MCF 10A (cell line): Measurements from ENCODE around the gene NPM3. TPM values are rescaled to one million over a fixed set of nuclear protein-coding genes. Genes with fewer than 3 reads are reported as not detected.

Experiments used
- BruUV-seq: library from RNA; stranded (reverse); fragments of 400-500 nt; replicated peaks from 2 replicates; lab custom pipeline; 2021; lab: Mats Ljungman, UMichigan
- CTCF ChIA-PET: fragments of 300-600 bp; sonication (Branson Sonifier 250); formaldehyde crosslinking; extraction: SDS; loops from one replicate; lab custom pipeline; 2021; ENCODE audit warnings: antibody characterized with exemption, inconsistent platforms; lab: Yijun Ruan, JAX
- POLR2A ChIA-PET: fragments of 300-600, 350-650 bp; sonication (Branson Sonifier 250); formaldehyde crosslinking; extraction: SDS; loops from one replicate; lab custom pipeline; 2020; ENCODE audit warnings: antibody characterized with exemption, inconsistent platforms; lab: Yijun Ruan, JAX
- DNase-seq: peaks from one replicate; pipeline ENCODE4 v3.0.0-alpha.2; 2018; ENCODE audit not compliant: unreplicated experiment
- H3K27ac Mint-ChIP-seq: one replicate; pipeline ENCODE4 v1.8.0; 2022; ENCODE audit warnings: mild to moderate bottlenecking, low read depth, mixed read lengths; ENCODE audit not compliant: unreplicated experiment
- H3K27me3 Mint-ChIP-seq: one replicate; pipeline ENCODE4 v1.8.0; 2022; ENCODE audit warnings: mixed read lengths; ENCODE audit not compliant: insufficient read depth, unreplicated experiment
- H3K36me3 Mint-ChIP-seq: one replicate; pipeline ENCODE4 v1.8.0; 2022; ENCODE audit warnings: mild to moderate bottlenecking, moderate library complexity, mixed read lengths; ENCODE audit not compliant: insufficient read depth, unreplicated experiment
- H3K4me1 Mint-ChIP-seq: one replicate; pipeline ENCODE4 v1.8.0; 2022; ENCODE audit warnings: mixed read lengths; ENCODE audit not compliant: insufficient read depth, unreplicated experiment
- H3K4me3 Mint-ChIP-seq: one replicate; pipeline ENCODE4 v1.8.0; 2022; ENCODE audit warnings: mild to moderate bottlenecking, moderate library complexity, mixed read lengths; ENCODE audit not compliant: unreplicated experiment
- H3K9me3 Mint-ChIP-seq: one replicate; pipeline ENCODE4 v1.8.0; 2022; ENCODE audit warnings: mixed read lengths; ENCODE audit not compliant: unreplicated experiment
- intact Hi-C: fragments of 100-400 bp; cut with micrococcal nuclease; formaldehyde crosslinking; loops from 2 replicates; pipeline ENCODE4 v1.14.1; 2022
- total RNA-seq: library from RNA; stranded (reverse); gene quantifications from 2 replicates; pipeline ENCODE4 v1.2.3, GENCODE V29; 2022
- TF ChIP-seq, protein P1 (sequence below): fragments of 200-600 bp; IDR thresholded peaks from one replicate; pipeline ENCODE4 v1.8.0; 2022; ENCODE audit warnings: antibody characterized with exemption, mild to moderate bottlenecking; ENCODE audit not compliant: unreplicated experiment

Gene NPM3
- total RNA-seq, 1 experiment from 2014 or later, result 163 TPM

DNA sequence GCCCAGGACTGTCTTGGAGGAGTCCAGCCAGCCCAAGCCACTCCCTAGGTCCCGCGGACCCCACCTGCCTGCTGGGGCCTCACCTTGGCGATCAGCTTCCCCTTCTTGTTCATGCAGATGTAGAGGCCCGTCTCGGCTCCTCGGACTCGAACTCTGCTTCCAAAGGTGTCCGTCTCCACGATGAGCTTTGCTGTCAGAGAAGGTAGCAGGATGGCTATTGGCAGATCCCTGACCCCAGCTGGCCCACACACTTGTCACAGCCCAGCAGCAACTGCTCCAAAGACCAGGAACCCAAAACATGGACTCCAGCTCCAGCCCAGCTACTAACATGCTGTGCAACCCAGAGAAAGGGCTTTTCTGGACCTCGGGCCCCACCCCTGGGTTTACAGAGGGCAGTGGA lies 11.9 kb downstream of the NPM3 start:
- no peaks in the 10 kb centered on the region for H3K4me1 Mint-ChIP-seq
- ChIA-PET POLR2A (interaction anchor here (0.6 kb wide), 1 partner anchor 65 kb away, joined by 4 read pairs; no protein-coding TSS in a partner anchor), CTCF (interaction anchor here (1.7 to 3.0 kb wide), 2 partner anchors 10 to 12 kb away, joined by 8 to 26 read pairs; partner anchors contain the start of gene NPM3)
- TF ChIP-seq, protein P1, sequence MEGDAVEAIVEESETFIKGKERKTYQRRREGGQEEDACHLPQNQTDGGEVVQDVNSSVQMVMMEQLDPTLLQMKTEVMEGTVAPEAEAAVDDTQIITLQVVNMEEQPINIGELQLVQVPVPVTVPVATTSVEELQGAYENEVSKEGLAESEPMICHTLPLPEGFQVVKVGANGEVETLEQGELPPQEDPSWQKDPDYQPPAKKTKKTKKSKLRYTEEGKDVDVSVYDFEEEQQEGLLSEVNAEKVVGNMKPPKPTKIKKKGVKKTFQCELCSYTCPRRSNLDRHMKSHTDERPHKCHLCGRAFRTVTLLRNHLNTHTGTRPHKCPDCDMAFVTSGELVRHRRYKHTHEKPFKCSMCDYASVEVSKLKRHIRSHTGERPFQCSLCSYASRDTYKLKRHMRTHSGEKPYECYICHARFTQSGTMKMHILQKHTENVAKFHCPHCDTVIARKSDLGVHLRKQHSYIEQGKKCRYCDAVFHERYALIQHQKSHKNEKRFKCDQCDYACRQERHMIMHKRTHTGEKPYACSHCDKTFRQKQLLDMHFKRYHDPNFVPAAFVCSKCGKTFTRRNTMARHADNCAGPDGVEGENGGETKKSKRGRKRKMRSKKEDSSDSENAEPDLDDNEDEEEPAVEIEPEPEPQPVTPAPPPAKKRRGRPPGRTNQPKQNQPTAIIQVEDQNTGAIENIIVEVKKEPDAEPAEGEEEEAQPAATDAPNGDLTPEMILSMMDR, result no peak
- no peak overlapping the region for H3K27ac Mint-ChIP-seq
- intact Hi-C loops, result no loop called here
- H3K27me3 Mint-ChIP-seq, result peaks cover 29% of the 10 kb centered on the region
- BruUV-seq, result no TSS peak
- no peak for DNase-seq
- no peaks in the 10 kb centered on the region for H3K9me3 Mint-ChIP-seq
- no peaks in the 10 kb centered on the region for H3K36me3 Mint-ChIP-seq
- no peak overlapping the region for H3K4me3 Mint-ChIP-seq

DNA sequence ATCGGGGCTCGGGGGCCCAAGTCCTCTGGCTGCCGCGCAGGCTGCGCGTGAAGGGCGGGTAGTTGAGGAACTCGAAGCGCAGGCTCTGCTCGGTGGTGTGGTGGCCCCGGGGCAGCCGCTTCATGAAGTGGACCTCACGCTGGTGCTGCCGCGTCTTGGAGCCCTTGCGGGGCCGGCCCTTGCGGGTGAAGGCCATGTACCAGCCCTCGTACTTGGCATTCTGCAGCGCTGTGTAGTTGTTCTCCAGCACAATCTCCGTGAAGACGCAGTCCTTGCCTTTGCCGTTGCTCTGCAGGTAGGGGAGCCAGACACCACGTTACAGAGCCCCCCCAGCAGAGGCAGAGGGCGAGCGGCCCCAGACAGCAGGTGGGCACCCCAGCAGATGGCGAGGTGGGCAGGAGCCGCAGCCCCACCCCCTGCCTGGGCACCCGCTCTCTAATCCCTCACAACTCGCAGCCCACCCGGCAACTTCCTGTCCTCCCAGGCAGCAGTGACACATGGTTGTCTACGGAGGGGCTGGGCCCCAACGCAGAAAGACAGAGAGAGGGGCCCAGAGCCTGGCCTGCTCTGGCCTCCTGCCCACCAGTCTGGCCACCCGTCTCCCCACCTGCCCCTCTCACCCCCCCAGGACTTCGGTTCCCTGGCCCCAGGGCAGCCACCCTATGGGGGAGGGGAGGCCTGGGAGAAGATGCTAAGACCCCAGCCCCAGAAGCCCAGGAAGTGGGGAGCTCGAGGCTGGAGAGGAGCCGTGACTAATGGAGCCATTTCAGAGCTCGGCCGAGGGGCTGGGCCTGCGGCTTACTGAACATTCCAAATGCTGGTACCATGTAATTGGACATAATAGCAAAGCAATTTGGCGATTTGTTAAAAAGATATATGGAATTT lies 12.7 kb downstream of the NPM3 start:
- no TSS peak for BruUV-seq
- ChIA-PET POLR2A (no interaction called here), CTCF (interaction anchor here (0.6 to 3.0 kb wide), 4 partner anchors 10 to 80 kb away, joined by 3 to 26 read pairs (median 8); partner anchors contain the start of gene NPM3)
- Mint-ChIP-seq H3K36me3 (no peaks in the 10 kb centered on the region), H3K27me3 (peaks cover 37% of the 10 kb centered on the region), H3K4me1 (no peaks in the 10 kb centered on the region), H3K4me3 (no peak overlapping the region), H3K9me3 (no peaks in the 10 kb centered on the region), H3K27ac (no peak overlapping the region)
- TF ChIP-seq, protein P1, result no peak
- intact Hi-C loops, result no loop called here
- DNase-seq, result no peak

DNA sequence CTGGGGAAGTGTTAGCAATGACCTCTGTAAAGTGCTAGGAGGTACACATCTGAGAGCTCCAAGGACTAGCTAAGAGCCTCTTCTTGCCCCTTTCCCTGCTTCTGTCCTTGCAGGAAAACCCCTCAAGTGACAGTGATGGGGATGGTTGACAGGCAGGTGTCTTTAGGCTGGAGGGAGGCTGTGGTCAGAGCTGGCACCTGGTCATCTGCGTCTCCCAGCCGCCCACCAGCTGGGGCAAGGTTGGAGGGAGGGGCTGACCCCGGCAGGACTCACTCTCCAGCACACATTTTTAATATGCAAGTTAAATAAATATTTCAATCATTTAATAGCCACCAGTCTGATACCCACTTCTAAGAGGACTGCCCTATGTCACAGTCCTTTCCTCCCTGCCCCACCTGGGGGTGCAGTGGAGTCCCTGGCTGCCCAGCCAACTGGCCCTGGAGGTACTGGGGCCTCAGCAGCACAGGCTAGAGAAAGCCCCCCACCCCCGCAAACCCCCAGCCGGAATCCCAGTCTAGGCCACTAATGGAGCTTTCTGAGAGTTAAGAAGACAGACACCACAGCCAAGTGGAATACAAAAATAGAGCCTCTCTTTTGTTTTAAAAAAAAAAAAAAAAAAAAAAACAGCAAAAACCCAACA lies 13.6 kb downstream of the NPM3 start:
- Mint-ChIP-seq H3K27ac (no peak overlapping the region), H3K4me3 (no peak overlapping the region), H3K36me3 (no peaks in the 10 kb centered on the region), H3K9me3 (no peaks in the 10 kb centered on the region), H3K27me3 (peaks cover 40% of the 10 kb centered on the region), H3K4me1 (no peaks in the 10 kb centered on the region)
- POLR2A ChIA-PET, result no interaction called here
- intact Hi-C loops, result no loop called here
- CTCF ChIA-PET, result interaction anchor here (0.6 to 1.8 kb wide), 4 partner anchors 9 to 148 kb away, joined by 3 to 8 read pairs (median 3); no protein-coding TSS in a partner anchor
- no peak for DNase-seq
- BruUV-seq, result no TSS peak
- TF ChIP-seq, protein P1, result no peak

DNA sequence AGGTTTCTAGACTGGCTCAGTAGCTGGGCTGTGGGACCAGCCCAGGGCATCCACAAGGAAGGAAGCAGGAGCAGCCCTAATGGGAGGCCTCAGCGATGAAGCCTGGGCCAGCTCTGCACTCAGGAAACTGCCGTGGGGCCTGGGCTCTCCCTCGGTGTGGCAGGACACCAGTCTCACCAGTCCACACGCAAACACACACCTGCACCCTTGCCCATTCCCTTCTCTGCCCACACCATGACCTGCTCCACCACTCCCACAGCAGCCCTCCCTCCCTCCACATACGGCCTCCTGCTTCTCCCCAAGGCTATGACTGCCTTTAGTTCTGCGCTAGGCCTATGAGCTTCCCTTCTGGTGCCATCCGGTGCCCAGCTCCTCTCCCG lies 14.5 kb downstream of the NPM3 start:
- no TSS peak for BruUV-seq
- TF ChIP-seq, protein P1, result no peak
- Mint-ChIP-seq H3K36me3 (no peaks in the 10 kb centered on the region), H3K27me3 (peaks cover 32% of the 10 kb centered on the region), H3K27ac (no peak overlapping the region), H3K9me3 (no peaks in the 10 kb centered on the region), H3K4me3 (no peak overlapping the region), H3K4me1 (no peaks in the 10 kb centered on the region)
- ChIA-PET POLR2A (no interaction called here), CTCF (interaction anchor here (0.7 to 1.8 kb wide), 5 partner anchors 10 to 554 kb away, joined by 3 to 8 read pairs (median 3); partner anchors contain the start of genes DPCD and POLL)
- intact Hi-C loops, result no loop called here
- DNase-seq, result no peak
